AG04450 (cell line): ENCODE results near the gene TOMM20L. TPM values are rescaled to one million over a fixed set of nuclear protein-coding genes. Genes with fewer than 3 reads are reported as not detected.

Experiments used
- CTCF ChIA-PET: fragments of 300-600, 350-600 bp; formaldehyde crosslinking; extraction: SDS; loops from one replicate; lab custom pipeline; 2022; ENCODE audit warnings: antibody characterized with exemption, inconsistent platforms; lab: Charles Lee
- POLR2A ChIA-PET: fragments of 350-600 bp; formaldehyde crosslinking; extraction: SDS; loops from one replicate; lab custom pipeline; 2021; ENCODE audit warnings: antibody characterized with exemption, inconsistent platforms; lab: Yijun Ruan, JAX
- DNase-seq: peaks from one replicate; pipeline ENCODE4 v3.0.0-alpha.2; 2011; ENCODE audit warnings: low read depth, low spot score
- H3K27ac ChIP-seq: one replicate; pipeline ENCODE4 v1.5.1; 2012; ENCODE audit warnings: low read depth, low read length, control low read depth
- H3K27me3 ChIP-seq: one replicate; pipeline ENCODE4 v1.6.0; 2012; ENCODE audit warnings: low read length; ENCODE audit not compliant: control insufficient read depth, insufficient read depth
- H3K4me3 ChIP-seq: 2 replicates; pipeline ENCODE4 v1.5.1; 2011; ENCODE audit warnings: mild to moderate bottlenecking, low read depth, low read length, control low read depth
- H3K9me3 ChIP-seq: 2 replicates; pipeline ENCODE4 v1.5.1; 2012; ENCODE audit warnings: low read length; ENCODE audit not compliant: control insufficient read depth, insufficient read depth
- CTCF ChIP-seq: IDR thresholded peaks from 2 replicates; pipeline ENCODE4 v1.5.1; 2011; ENCODE audit warnings: low read depth, low read length, control low read depth, inconsistent platforms
- polyA plus RNA-seq: library from polyadenylated mRNA; depleted of rRNA; stranded (reverse); fragments of >200 nt; gene quantifications from 2 replicates; pipeline ENCODE4 v1.2.3, GENCODE V29; 2011

TOMM20L gene
- polyA plus RNA-seq, 1 experiment, result not detected

- no peaks in the 10 kb centered on the region for H3K27me3 ChIP-seq
- ChIA-PET POLR2A (interaction anchor here (0.5 to 1.2 kb wide), 3 partner anchors 129 to 162 kb away, joined by 3 to 8 read pairs (median 3); partner anchors contain the start of gene ARID4A), CTCF (interaction anchor here (1.6 kb wide), 1 partner anchor 10 kb away, joined by 4 read pairs; no protein-coding TSS in a partner anchor)
Observed at GRCh38 chr14:58426670-58427280, 31.0 kb downstream of the TOMM20L start.

GRCh38 chr14:58427281-58428117, 31.8 kb downstream of the TOMM20L start, which contains the start of the genes KIAA0586 and TIMM9:
Gene KIAA0586 (plus strand): TSS chr14:58427719. CDS start chr14:58428265, 546 bp downstream.
Gene TIMM9 (minus strand): TSS chr14:58427531. CDS start chr14:58411945, 15,586 bp downstream.
- Histone ChIP-seq H3K27me3 (no peaks in the 10 kb centered on the region), H3K27ac (peak within 1 kb of the TSS; percentile 97), H3K4me3 (peak within 1 kb of the TSS; percentile 89), H3K9me3 (no peaks in the 10 kb centered on the region; the same call in 1 of the 2 replicates)
- peak; percentile 98 for DNase-seq
- ChIA-PET CTCF (interaction anchor here (0.9 to 1.6 kb wide), 2 partner anchors 11 to 74 kb away, joined by 3 to 4 read pairs; no protein-coding TSS in a partner anchor), POLR2A (interaction anchor here (0.5 to 1.2 kb wide), 5 partner anchors 34 to 1057 kb away, joined by 3 to 8 read pairs (median 3); partner anchors contain the start of genes ARID4A, JKAMP and L3HYPDH)
- no peak for TF ChIP-seq CTCF

More at GRCh38 chr14:58426670-58427280, 31.0 kb downstream of the TOMM20L start:
- no peak for TF ChIP-seq CTCF
- Histone ChIP-seq H3K4me3 (peak overlapping the region; percentile 89), H3K9me3 (no peaks in the 10 kb centered on the region; the same call in 1 of the 2 replicates), H3K27ac (peak overlapping the region; percentile 97)
- DNase-seq, result no peak

GRCh38 chr14:58428118-58428683, 32.5 kb downstream of the TOMM20L start:
- ChIA-PET POLR2A (interaction anchor here (1.2 kb wide), 2 partner anchors 130 to 1056 kb away, joined by 3 to 8 read pairs; partner anchors contain the start of genes ARID4A, JKAMP and L3HYPDH), CTCF (interaction anchor here (0.9 kb wide), 1 partner anchor 73 kb away, joined by 3 read pairs; no protein-coding TSS in a partner anchor)
- Histone ChIP-seq H3K9me3 (no peaks in the 10 kb centered on the region; the same call in 1 of the 2 replicates), H3K27ac (peak overlapping the region; percentile 76), H3K27me3 (no peaks in the 10 kb centered on the region), H3K4me3 (peak overlapping the region; percentile 89)
- TF ChIP-seq CTCF, result no peak
- no peak for DNase-seq

GRCh38 chr14:58430156-58430555, 34.4 kb downstream of the TOMM20L start:
- DNase-seq, result no peak
- Histone ChIP-seq H3K27me3 (no peaks in the 10 kb centered on the region), H3K27ac (no peak overlapping the region), H3K4me3 (no peak overlapping the region), H3K9me3 (no peaks in the 10 kb centered on the region; the same call in 1 of the 2 replicates)
- CTCF ChIA-PET, result interaction anchor here (0.7 kb wide), 2 partner anchors 62 to 1146 kb away, joined by 4 to 6 read pairs; partner anchors contain the start of gene CCDC175
- POLR2A ChIA-PET, result no interaction called here
- no peak for TF ChIP-seq CTCF
